Stimulated activated CD4-positive, alpha-beta T cell treated with anti-CD3 and anti-CD28 coated beads, Interleukin-15, amount 100 ng/mL, for 1 hour (primary cell): ENCODE results near the gene DEFB116.
"Not testable (repeated sequence)": the region's sequence is repeated elsewhere in the genome, so short reads cannot be mapped to it uniquely, and the experiment has no call there.

Source experiments
- DNase-seq, 2 donors: peaks; one replicate each; pipeline ENCODE4 v3.0.0-alpha.2; 2020; ENCODE audit warnings: low read depth in 1 of 2, low spot score in 1 of 2

The DEFB116 gene, protein sequence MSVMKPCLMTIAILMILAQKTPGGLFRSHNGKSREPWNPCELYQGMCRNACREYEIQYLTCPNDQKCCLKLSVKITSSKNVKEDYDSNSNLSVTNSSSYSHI

DNA sequence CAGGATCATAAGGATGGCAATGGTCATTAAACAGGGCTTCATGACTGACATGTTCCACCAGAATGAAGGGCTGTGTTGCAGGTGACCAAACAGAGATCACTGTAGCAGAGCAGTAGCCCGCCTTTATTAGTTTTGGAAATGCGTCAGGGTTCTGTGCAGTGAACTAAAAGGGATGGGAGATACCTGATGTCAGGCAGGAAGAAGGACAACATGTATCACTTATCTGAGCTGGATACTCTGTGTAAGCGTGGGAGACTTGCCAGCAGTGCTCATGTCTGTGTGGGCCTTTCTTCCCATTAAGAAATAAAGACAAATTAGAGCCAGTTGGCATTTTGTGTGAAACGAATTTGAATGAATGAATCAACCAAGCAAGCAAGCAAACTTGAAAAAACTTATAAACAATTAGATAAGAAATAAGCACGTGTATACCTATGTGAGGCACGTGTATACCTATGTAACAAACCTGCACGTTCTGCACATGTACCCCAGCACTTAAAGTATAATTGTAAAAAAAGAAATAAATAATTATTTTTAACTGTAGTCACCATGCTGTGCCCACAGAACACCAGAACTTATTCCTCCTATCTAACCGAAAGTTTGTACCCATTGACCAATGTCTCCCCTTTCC, at the start of gene DEFB116:
TSS of gene DEFB116 (minus strand) at position 51 of the 628 bp plus-strand sequence. CDS start at position 51, 0 bp downstream.
- no peak for DNase-seq

GRCh38 chr20:31355981-31356380, 47.6 kb upstream of the DEFB116 start:
- no peak for DNase-seq

GRCh38 chr20:31341470-31341869, 33.1 kb upstream of the DEFB116 start:
- no peak for DNase-seq

DNA sequence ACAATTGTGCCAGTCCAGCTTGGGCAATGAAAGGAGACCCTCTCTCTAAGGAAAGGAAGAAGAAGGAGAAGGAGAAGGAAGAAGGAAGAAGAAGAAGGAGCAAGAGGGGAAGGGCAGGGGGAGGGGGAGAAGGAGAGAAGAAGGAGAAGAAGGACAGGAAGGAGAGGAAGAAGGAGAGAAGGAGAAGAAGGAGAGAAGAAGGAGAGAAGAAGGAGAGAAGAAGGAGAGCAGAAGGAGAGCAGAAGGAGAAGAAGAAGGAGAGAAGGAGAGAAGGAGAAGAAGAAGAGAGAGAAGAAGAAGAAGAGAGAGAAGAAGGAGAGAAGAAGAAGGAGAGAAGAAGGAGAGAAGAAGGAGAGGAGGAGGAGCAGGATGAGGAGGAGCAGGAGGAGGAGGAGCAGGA, 22.5 kb upstream of the DEFB116 start:
- DNase-seq: no peak

DNA sequence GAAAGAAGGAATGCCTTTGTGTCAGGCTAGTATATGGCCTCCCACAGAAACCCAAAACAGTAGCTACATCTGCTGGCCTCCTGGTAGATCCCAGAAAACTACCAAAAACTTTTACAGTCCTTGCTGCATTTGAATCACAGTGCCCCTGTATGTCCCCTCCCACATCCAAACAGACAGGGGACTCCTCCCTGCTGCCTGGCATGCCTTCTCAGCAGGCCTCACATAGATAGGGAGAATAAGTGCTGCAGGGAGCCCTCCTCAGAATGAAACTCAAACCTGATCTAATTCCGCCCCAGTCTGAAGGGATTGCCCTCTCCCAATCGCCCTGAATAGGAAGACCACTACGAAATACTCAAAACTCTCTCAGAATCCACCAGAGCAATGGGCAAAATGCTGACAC, 14.1 kb upstream of the DEFB116 start:
- DNase-seq: no peak

DNA sequence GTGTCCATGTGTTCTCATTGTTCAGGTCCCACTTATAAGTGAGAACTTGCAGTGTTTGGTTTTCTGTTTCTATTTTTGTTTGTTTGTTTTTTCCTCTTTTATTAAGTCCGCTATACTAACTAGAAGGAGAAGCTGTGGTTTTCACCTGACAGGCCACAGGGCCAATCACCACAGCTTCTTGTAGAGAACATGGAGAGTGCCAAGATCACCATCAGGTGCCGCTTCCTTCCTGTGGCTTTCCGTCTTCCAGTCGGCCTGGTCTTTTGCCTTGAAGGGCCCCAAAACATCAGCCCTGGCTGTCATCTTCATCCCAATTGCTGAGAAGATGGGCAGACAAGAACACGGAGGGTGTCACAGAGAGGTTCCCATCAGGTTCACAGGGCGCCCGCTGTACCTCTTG, 23.4 kb downstream of the DEFB116 start:
- DNase-seq: not testable (repeated sequence)

- no peak for DNase-seq
Observed at GRCh38 chr20:31278178-31278577, 30.2 kb downstream of the DEFB116 start.

- no peak for DNase-seq
Observed at GRCh38 chr20:31274441-31274840, 33.9 kb downstream of the DEFB116 start.

DNA sequence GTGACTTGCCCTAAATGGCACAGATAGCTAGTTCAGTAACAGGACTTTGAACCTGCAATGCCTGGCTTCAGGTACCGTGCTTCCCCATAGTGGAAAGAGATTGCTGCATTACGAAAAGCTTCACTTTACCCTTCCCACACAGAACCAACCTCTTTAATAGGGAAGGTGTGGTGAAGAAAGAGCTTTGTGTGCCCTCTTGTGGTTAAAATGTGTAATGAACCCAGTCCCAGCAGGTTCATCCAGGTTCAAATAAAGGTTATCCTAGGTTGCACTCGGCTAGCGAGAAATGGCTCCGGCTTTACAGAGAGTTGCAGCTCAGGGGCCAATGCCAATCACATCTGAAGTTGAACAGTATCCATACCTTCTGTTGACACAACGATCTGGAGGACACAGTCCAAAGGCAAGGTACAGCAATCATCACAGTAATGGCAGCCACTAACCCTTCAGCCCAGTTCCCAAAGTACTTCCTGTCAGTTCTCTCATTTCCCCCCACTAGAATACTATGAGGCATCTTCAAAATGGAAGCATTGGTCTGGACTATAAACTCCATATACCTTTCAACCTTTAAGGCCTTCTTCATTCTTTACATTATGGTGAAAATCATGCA, 48.0 kb downstream of the DEFB116 start:
- no peak for DNase-seq

DNA sequence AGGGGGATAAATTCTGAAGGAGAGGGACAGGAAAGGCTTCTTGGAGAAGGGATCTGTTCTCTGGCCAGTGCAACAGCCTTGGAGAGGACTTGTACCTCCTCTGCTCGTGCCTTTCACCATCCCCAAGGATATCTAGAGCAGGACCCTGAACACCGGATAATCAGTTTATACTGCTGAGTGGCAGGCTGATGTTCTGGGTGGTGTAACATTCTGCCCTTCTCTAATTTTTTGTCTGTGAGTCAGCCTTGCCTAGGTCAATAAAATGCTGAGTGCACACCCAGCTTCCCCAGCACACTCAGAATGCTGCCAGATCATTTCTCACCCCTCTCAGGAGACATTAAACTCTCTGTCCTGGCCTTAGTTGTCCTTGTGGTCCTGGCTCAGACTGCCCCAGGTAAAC, 51.0 kb downstream of the DEFB116 start, which contains the start of gene DEFB115:
TSS of gene DEFB115 (plus strand) at position 301 of the 400 bp plus-strand sequence. CDS start at position 301, 0 bp downstream.
- DNase-seq: no peak

GRCh38 chr20:31256959-31257358, 51.4 kb downstream of the DEFB116 start:
- DNase-seq: no peak
